Large intestine (tissue), 3 donors: ENCODE measurements around the gene SNRPA. TPM values are rescaled to one million over a fixed set of nuclear protein-coding genes. Genes with fewer than 3 reads are reported as not detected.
"Not testable (repeated sequence)": the region's sequence is repeated elsewhere in the genome, so short reads cannot be mapped to it uniquely, and the experiment has no call there.

Source experiments
- DNase-seq, 2 donors: peaks; one replicate each; pipeline versions ENCODE4 v3.0.0 to v3.0.0-alpha.2; 2013
- H3K27ac ChIP-seq: one replicate; pipeline ENCODE4 v1.5.1; 2013; ENCODE audit warnings: low read length
- H3K27me3 ChIP-seq: 2 replicates; pipeline ENCODE4 v1.6.1; 2013; ENCODE audit warnings: low read length; ENCODE audit not compliant: control insufficient read depth, insufficient read depth
- H3K36me3 ChIP-seq: 2 replicates; pipeline ENCODE4 v1.6.1; 2013; ENCODE audit warnings: low read length; ENCODE audit not compliant: control insufficient read depth, insufficient read depth
- H3K4me1 ChIP-seq: one replicate; pipeline ENCODE4 v1.6.1; 2013; ENCODE audit warnings: low read length; ENCODE audit not compliant: control insufficient read depth, insufficient read depth
- H3K4me3 ChIP-seq: one replicate; pipeline ENCODE4 v1.5.1; 2013; ENCODE audit warnings: low read length
- H3K9me3 ChIP-seq: one replicate; pipeline ENCODE4 v1.6.1; 2013; ENCODE audit warnings: mild to moderate bottlenecking, low read depth, low read length, moderate library complexity; ENCODE audit not compliant: control insufficient read depth
- WGBS: methylation state at CpG from one replicate; pipeline ENCODE4 v1.1.5; 2013; ENCODE audit warnings: low lambda C conversion rate; ENCODE audit not compliant: insufficient coverage; 5-methylcytosine and 5-hydroxymethylcytosine counted together
- polyA plus RNA-seq: library from polyadenylated mRNA; unstranded; fragments of 120-200 nt; gene quantifications from one replicate; pipeline ENCODE4 v1.2.1, GENCODE V29; 2013

The SNRPA gene
- polyA plus RNA-seq, 1 donor: 65.7 TPM

DNA sequence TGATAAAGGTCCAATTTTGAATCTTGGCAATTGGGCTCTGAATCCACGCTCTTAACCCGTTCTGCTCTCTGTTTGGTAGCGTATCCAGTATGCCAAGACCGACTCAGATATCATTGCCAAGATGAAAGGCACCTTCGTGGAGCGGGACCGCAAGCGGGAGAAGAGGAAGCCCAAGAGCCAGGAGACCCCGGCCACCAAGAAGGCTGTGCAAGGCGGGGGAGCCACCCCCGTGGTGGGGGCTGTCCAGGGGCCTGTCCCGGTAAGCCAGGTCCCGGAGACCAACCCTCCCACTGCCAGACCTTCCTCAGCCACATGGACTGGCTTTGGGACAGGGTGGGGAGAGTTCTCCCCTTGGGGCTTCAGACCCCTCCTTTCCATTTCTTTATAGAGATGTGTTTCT is 8.3 kb downstream of the SNRPA start:
- no peak overlapping the region for H3K4me3 ChIP-seq
- H3K27me3 ChIP-seq: no peaks in the 10 kb centered on the region
- WGBS: no CpG with 5 or more reads among the region's 13 CpGs
- no peak for DNase-seq
- peaks cover 84% of the 10 kb centered on the region for H3K36me3 ChIP-seq
- no peak overlapping the region for H3K27ac ChIP-seq
- H3K9me3 ChIP-seq: no peaks in the 10 kb centered on the region
- peaks cover 9% of the 10 kb centered on the region for H3K4me1 ChIP-seq

DNA sequence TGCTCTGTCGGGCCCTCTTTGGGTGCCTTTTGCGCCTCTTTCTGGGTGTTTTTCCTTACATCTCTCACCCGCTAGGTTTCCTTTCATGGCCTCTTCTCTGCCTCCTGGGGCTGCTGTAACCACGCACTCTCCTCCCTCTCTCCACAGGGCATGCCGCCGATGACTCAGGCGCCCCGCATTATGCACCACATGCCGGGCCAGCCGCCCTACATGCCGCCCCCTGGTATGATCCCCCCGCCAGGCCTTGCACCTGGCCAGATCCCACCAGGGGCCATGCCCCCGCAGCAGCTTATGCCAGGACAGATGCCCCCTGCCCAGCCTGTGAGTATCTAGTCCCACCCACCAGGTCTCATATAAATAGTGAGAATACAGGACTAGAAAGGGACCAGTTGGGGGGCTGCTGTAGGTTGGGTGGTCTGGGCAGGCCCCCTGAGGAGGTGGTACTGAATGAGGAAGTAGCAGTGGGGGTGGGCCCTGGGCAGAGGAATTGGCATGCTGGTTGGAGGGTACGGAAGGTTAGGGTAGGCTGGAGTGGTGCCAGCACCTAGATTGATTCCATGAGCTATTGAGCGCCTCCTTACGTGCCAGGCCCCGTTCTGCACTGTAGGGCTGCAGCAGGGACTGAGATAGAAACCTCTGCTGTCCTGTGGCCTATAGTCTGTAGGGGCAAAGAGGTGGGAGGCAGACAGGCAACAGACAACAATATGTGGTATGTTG is 11.9 kb downstream of the SNRPA start:
- 100% methylated on average over 1 of the region's 17 CpGs for WGBS
- no peak overlapping the region for H3K4me3 ChIP-seq
- H3K27ac ChIP-seq: no peak overlapping the region
- H3K36me3 ChIP-seq: peaks cover 80% of the 10 kb centered on the region
- H3K27me3 ChIP-seq: no peaks in the 10 kb centered on the region
- no peaks in the 10 kb centered on the region for H3K4me1 ChIP-seq
- no peak for DNase-seq
- no peaks in the 10 kb centered on the region for H3K9me3 ChIP-seq

DNA sequence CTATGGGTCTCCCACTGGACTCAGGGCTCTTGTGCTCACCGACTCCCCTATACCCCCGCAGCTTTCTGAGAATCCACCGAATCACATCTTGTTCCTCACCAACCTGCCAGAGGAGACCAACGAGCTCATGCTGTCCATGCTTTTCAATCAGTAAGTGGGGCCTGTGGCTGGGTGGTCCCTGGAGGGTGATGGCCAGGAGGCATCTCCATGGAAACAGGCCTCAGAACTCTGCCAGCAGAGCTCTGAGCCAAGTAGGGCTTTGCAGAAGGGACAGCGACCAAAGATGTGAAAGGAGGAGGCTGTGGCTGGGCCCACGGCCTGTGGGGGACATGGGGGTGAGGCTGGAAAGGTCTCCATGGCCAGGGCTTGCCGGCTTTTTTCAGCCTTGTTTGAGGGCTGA is 12.5 kb downstream of the SNRPA start:
- Histone ChIP-seq H3K9me3 (no peaks in the 10 kb centered on the region), H3K27ac (no peak overlapping the region), H3K27me3 (no peaks in the 10 kb centered on the region), H3K36me3 (peaks cover 75% of the 10 kb centered on the region), H3K4me1 (no peaks in the 10 kb centered on the region), H3K4me3 (no peak overlapping the region)
- DNase-seq: no peak
- WGBS: 100% methylated on average over 1 of the region's 7 CpGs

DNA sequence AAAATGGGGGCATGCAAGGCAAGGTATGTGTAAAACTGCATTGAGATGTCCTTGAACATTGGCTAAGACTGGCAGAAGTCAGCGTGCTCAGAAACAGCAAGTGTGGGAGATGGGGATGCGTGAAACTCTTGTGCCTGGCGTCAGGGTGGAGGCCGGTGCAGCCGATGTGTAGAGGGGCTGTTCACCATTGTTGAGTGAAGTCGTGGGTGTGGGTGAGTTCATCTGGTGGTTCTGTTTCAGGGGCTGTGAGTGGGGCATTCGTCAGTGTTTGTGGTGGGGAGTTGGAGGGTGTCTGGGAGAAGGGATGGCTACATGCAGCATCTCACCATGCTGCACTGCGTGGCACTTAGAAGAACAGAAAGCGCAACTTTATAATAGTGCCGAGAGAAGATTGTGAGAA is 13.0 kb downstream of the SNRPA start:
- DNase-seq: no peak
- no peaks in the 10 kb centered on the region for H3K4me1 ChIP-seq
- peaks cover 73% of the 10 kb centered on the region for H3K36me3 ChIP-seq
- WGBS: 100% methylated on average over 2 of the region's 10 CpGs
- H3K4me3 ChIP-seq: no peak overlapping the region
- H3K27ac ChIP-seq: no peak overlapping the region
- no peaks in the 10 kb centered on the region for H3K27me3 ChIP-seq
- no peaks in the 10 kb centered on the region for H3K9me3 ChIP-seq

DNA sequence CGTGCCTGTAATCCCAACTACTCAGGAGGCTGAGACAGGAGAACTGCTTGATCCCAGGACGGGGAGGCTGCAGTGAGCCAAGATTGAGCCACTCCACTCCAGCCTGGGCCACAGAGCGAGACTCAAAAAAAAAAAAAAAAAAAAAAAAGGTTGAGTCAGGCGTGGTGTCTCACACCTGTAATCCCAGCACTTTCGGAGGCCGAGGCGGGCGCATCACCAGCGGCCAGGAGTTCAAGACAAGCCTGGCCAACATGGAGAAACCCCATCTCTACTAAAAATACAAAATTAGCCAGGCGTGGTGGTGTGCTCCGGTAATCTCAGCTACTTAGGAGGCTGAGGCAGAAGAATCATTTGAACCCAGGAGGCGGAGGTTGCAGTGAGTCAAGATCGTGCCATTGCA is 15.4 kb downstream of the SNRPA start:
- not testable (repeated sequence) for H3K4me1 ChIP-seq, H3K4me3 ChIP-seq, H3K27ac ChIP-seq, H3K9me3 ChIP-seq, DNase-seq, H3K27me3 ChIP-seq
- WGBS: no CpG with 5 or more reads among the region's 13 CpGs
- H3K36me3 ChIP-seq: peaks cover 51% of the 10 kb centered on the region

DNA sequence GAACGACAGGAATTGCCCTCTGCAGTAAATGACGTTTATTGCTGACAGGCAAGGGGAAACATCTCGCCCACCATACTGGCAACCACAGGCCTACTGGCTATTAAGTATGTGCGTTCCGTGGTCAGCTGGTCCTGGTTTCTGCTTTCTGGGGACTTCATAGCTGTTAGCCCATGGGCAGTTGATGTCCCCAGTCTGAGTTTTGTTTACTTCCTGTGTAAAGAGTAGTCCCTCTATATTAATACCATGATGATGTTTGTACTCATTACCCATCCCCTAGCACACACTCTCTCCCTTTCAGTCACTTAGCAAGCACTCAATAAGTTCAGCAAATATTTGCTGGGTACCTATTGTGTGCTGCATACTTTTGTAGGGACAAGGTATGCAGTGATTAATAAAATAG is 17.9 kb downstream of the SNRPA start:
- no peaks in the 10 kb centered on the region for H3K9me3 ChIP-seq
- H3K4me3 ChIP-seq: no peak overlapping the region
- H3K36me3 ChIP-seq: peaks cover 26% of the 10 kb centered on the region
- H3K4me1 ChIP-seq: no peaks in the 10 kb centered on the region
- WGBS: no CpG with 5 or more reads among the region's 5 CpGs
- H3K27ac ChIP-seq: no peak overlapping the region
- DNase-seq: no peak
- H3K27me3 ChIP-seq: no peaks in the 10 kb centered on the region

DNA sequence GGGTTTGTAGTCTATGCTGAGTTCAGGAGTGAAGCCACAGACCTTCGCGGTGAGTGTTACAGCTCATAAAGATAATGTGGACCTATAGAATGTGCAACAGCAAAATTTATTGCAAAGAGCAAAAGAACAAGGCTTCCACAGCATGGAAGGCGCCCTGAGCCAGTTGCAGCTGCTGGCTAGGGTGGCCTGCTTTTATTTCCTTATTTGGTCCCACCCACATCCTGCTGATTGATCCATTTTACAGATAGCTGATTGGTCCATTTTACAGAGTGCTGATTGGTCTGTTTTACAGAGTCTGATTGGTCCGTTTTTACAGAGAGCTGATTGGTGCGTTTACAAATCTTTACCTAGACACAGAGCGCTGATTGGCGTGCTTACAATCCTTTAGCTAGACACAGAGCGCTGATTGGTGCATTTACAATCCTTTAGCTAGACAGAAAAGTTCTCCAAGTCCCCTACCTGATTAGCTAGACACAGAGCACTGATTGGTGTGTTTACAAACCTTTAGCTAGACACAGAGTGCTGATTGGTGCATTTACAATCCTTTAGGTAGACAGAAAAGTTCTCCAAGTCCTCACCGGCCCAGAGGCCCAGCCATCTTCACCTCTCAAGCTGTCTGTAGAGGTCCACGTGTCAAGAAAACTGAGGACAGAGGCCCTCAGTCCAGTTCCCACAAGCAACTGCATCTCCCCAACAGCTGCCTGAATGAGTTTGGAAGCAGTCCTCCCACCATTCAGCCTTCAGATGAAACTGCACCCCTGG is 20.3 kb downstream of the SNRPA start:
- H3K4me1 ChIP-seq, H3K4me3 ChIP-seq, H3K27me3 ChIP-seq, H3K36me3 ChIP-seq, H3K27ac ChIP-seq, H3K9me3 ChIP-seq: not testable (repeated sequence)
- no CpG with 5 or more reads among the region's 10 CpGs for WGBS
- DNase-seq: peak in 1 of 2 donors; percentile 32

DNA sequence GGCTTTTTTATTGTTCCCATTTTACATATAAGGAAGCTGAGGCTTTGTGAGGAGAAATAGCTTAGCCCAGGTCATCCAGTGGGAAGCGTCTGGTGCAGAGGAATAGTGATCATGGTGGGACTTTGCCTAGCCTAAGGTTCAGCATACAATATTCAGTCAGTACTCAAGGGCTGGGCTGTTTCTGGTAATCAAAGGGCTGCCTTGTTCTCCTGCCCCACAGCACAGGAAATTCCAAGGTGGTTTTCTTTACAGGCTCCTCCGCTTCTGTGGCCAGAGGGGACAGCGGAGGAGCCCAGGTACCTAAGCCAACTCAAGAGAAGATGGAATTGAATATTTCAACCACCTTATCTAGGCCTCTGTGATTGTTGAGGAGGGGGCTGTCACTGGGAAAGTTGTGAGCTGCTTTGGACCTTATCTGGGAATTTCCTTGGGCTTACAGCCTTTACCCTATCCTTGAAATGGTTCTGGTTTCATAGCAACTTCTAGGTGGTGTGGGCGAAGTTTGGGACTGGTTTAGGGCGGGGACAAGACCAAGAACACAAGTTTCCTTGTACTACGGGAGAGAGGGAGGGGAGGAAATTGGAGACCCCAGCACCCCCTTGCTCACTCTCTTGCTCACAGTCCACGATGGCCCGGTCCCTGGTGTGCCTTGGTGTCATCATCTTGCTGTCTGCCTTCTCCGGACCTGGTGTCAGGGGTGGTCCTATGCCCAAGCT is 24.1 kb downstream of the SNRPA start, which contains the start of gene MIA:
TSS of gene MIA (plus strand) at position 606 of the 716 bp plus-strand sequence. CDS start at position 628, 22 bp downstream.
- H3K27ac ChIP-seq: no peak within 1 kb of the TSS
- H3K4me3 ChIP-seq: no peak within 1 kb of the TSS
- no peaks in the 10 kb centered on the region for H3K27me3 ChIP-seq
- DNase-seq: no peak
- H3K36me3 ChIP-seq: peaks cover under 1% of the 10 kb centered on the region
- WGBS: no CpG with 5 or more reads among the region's 9 CpGs
- H3K9me3 ChIP-seq: no peaks in the 10 kb centered on the region
- peaks cover 10% of the 10 kb centered on the region for H3K4me1 ChIP-seq

DNA sequence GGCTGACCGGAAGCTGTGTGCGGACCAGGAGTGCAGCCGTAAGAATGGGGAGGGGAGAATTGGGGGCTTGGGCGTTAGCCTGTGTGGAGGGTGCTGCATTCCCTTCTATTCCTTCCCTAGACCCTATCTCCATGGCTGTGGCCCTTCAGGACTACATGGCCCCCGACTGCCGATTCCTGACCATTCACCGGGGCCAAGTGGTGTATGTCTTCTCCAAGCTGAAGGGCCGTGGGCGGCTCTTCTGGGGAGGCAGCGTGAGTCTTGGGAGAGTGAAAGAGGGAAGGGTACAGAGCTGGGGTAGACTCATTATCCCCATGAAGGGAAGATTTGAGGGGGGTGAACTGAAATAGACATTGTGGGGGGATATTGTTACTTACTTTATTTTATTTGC is 24.6 kb downstream of the SNRPA start:
- no peak overlapping the region for H3K27ac ChIP-seq
- no peaks in the 10 kb centered on the region for H3K36me3 ChIP-seq
- WGBS: no CpG with 5 or more reads among the region's 10 CpGs

DNA sequence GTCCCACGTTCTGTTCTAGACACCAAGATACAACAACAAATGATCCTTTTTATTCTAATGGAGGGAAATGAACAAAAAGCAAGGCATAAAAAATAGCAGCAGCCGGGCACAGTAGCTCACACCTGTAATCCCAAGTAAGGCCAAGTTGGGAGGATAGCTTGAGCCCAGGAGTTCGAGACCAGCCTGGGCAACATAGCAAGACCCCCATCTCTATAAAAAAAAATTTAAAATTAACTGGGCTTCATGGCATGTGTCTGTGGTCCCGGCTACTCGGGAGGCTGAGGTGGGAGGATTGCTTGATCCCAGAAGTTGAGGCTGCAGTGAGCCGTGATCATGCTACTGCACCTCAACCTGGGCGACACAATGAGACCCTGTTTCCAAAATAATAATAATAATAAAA is 25.4 kb downstream of the SNRPA start:
- Histone ChIP-seq H3K4me3 (no peak overlapping the region), H3K27me3 (no peaks in the 10 kb centered on the region), H3K27ac (no peak overlapping the region), H3K4me1 (peaks cover 10% of the 10 kb centered on the region), H3K9me3 (no peaks in the 10 kb centered on the region), H3K36me3 (no peaks in the 10 kb centered on the region)
- no peak for DNase-seq
- no CpG with 5 or more reads among the region's 7 CpGs for WGBS

More for the DNA sequence above, 24.6 kb downstream of the SNRPA start:
- DNase-seq: no peak
- no peak overlapping the region for H3K4me3 ChIP-seq
- H3K4me1 ChIP-seq: peaks cover 10% of the 10 kb centered on the region
- H3K27me3 ChIP-seq: no peaks in the 10 kb centered on the region
- no peaks in the 10 kb centered on the region for H3K9me3 ChIP-seq
